GM23248 (cell line): ENCODE data around the gene ETV6. TPM values are rescaled to one million over a fixed set of nuclear protein-coding genes. Genes with fewer than 3 reads are reported as not detected.

Experiments
- DNase-seq: peaks from one replicate; pipeline ENCODE4 v3.0.0-alpha.2; 2015
- H2AFZ ChIP-seq: fragments of 200-600 bp; sonication (generic); 2 replicates; pipeline ENCODE4 v1.6.1; 2016; ENCODE audit warnings: antibody characterized with exemption
- H3F3A ChIP-seq: fragments of 200-600 bp; sonication (generic); 2 replicates; pipeline ENCODE4 v1.6.1; 2016; ENCODE audit warnings: mild to moderate bottlenecking, antibody characterized with exemption, mixed run types; ENCODE audit not compliant: insufficient read depth
- H3K27ac ChIP-seq: fragments of 200-600 bp; sonication (generic); 2 replicates; pipeline ENCODE4 v1.5.1; 2016; ENCODE audit warnings: mild to moderate bottlenecking
- H3K27me3 ChIP-seq: fragments of 200-600 bp; sonication (generic); replicated peaks from 2 replicates; pipeline ENCODE4 v1.6.1; 2016; ENCODE audit warnings: mild to moderate bottlenecking; ENCODE audit not compliant: insufficient read depth
- H3K36me3 ChIP-seq: fragments of 200-600 bp; sonication (generic); 2 replicates; pipeline ENCODE4 v1.6.1; 2016; ENCODE audit warnings: low read depth, mild to moderate bottlenecking
- H3K4me1 ChIP-seq: fragments of 200-600 bp; sonication (generic); 2 replicates; pipeline ENCODE4 v1.6.1; 2016; ENCODE audit warnings: mild to moderate bottlenecking; ENCODE audit not compliant: insufficient read depth
- H3K4me2 ChIP-seq: fragments of 200-600 bp; sonication (generic); one replicate; pipeline ENCODE4 v1.6.1; 2016; ENCODE audit warnings: mild to moderate bottlenecking; ENCODE audit not compliant: unreplicated experiment
- H3K4me3 ChIP-seq: fragments of 200-600 bp; sonication (generic); 2 replicates; pipeline ENCODE4 v1.5.1; 2016; ENCODE audit warnings: mild to moderate bottlenecking
- H3K79me2 ChIP-seq: fragments of 200-600 bp; sonication (generic); 2 replicates; pipeline ENCODE4 v1.6.1; 2016; ENCODE audit warnings: mild to moderate bottlenecking; ENCODE audit not compliant: insufficient read depth
- H3K9ac ChIP-seq: fragments of 200-600 bp; sonication (generic); 2 replicates; pipeline ENCODE4 v1.6.1; 2016; ENCODE audit warnings: mild to moderate bottlenecking
- H3K9me2 ChIP-seq: fragments of 200-600 bp; sonication (generic); 2 replicates; pipeline ENCODE4 v1.6.1; 2016; ENCODE audit warnings: mixed run types, mild to moderate bottlenecking, moderate library complexity; ENCODE audit not compliant: insufficient read depth
- H3K9me3 ChIP-seq: fragments of 200-600 bp; sonication (generic); one replicate; pipeline ENCODE4 v1.6.1; 2017; ENCODE audit warnings: low read depth
- H4K20me1 ChIP-seq: fragments of 200-600 bp; sonication (generic); 2 replicates; pipeline ENCODE4 v1.6.0; 2016; ENCODE audit not compliant: insufficient read depth
- EZH2 ChIP-seq: fragments of 200-600 bp; sonication (generic); IDR thresholded peaks from 2 replicates; pipeline ENCODE4 v1.6.1; 2018; ENCODE audit warnings: antibody characterized with exemption, mild to moderate bottlenecking; ENCODE audit not compliant: insufficient read depth, poor library complexity, severe bottlenecking
- EZH2phosphoT487 ChIP-seq: fragments of 200-600 bp; sonication (generic); IDR thresholded peaks from 2 replicates; pipeline ENCODE4 v1.6.1; 2018; ENCODE audit warnings: antibody characterized with exemption, moderate library complexity, mild to moderate bottlenecking, low read depth; ENCODE audit not compliant: insufficient read depth
- WGBS, 2 experiments: methylation state at CpG; one replicate each; pipeline ENCODE4 v1.1.6; 2015 to 2017; ENCODE audit warnings: low lambda C conversion rate in 2 of 2, low coverage in 1 of 2; ENCODE audit errors: missing lambda C conversion rate in 2 of 2; 5-methylcytosine and 5-hydroxymethylcytosine counted together
- in situ Hi-C: fragments of 300-500 bp; cut with MboI; formaldehyde crosslinking; loops from 2 replicates; pipeline ENCODE4 v1.15.0; 2020
- polyA plus RNA-seq: library from polyadenylated mRNA; unstranded; fragments of >200 nt; fragmentation: Nextera tagmentation; extraction: Ambion mirVana; gene quantifications from 2 replicates; pipeline ENCODE4 v1.2.1, GENCODE V29; 2016
- total RNA-seq: library from RNA; depleted of rRNA; stranded (reverse); fragments of >200 nt; shearing (Covaris generic); gene quantifications from 2 replicates; pipeline ENCODE4 v1.2.3, GENCODE V29; 2014

ETV6 gene
- total and polyA plus RNA-seq, 2 experiments from 2014 or later: 2.5 to 10.4 TPM

DNA sequence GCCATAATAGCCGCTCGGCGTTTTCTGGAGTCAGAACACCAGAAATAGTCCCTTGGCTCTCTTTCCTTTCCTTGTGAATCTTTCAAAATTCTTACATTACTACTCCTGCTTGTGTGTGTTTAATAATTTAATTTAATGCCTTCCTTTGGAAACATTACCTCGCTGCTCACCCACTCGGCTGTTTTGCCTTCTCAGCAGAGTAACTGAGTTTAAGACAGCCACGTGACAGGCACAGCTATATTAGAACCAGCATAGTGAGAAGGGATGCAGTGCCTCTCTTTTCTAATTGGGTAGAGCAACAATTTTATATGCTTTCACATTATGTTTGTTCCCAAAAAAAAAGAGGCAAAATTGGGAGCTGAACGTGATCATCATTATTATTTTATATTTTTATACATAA, 107.6 kb downstream of the ETV6 start:
- Histone ChIP-seq H3K9ac (no peak overlapping the region), H3K4me2 (no peak overlapping the region), H3K27me3 (no peaks in the 10 kb centered on the region), H3K27ac (no peak overlapping the region), H4K20me1 (no peaks in the 10 kb centered on the region), H3K36me3 (no peaks in the 10 kb centered on the region), H2AFZ (no peak overlapping the region), H3K9me3 (no peaks in the 10 kb centered on the region), H3K4me1 (peaks cover 6% of the 10 kb centered on the region), H3F3A (peaks cover 2% of the 10 kb centered on the region; the same call in 1 of the 2 replicates), H3K4me3 (no peak overlapping the region), H3K79me2 (peaks cover 15% of the 10 kb centered on the region), H3K9me2 (no peaks in the 10 kb centered on the region)
- no peak for DNase-seq
- 76 to 79% methylated on average over 7 of the region's 7 CpGs for WGBS, 2 experiments
- in situ Hi-C loops: no loop called here
- TF ChIP-seq EZH2phosphoT487: no peak
- TF ChIP-seq EZH2: no peak

DNA sequence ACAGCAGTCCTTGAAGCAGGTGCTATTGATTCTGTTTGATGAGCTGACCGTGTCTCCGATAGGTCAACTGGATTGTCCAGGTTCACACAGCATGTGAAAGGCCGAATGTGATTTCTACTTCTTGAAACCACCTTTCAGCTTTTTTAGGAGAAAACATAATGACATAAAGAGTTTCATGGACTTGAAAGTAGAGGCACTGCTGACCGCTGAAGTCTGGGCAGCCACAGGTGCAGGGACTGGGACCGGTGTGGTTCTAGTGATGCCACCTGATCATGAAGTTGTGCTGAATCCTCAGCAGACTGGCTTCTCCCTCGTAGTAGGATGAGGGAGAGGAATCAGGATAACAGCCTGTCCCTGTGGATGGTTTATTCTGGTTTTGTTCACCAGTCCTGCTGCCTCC, 108.1 kb downstream of the ETV6 start:
- Histone ChIP-seq H3K4me3 (no peak overlapping the region), H3K4me2 (no peak overlapping the region), H3K9me2 (no peaks in the 10 kb centered on the region), H3K4me1 (peaks cover 11% of the 10 kb centered on the region), H4K20me1 (no peaks in the 10 kb centered on the region), H3K36me3 (no peaks in the 10 kb centered on the region), H3K9ac (no peak overlapping the region), H3K27ac (no peak overlapping the region), H3K79me2 (peaks cover 12% of the 10 kb centered on the region), H3K27me3 (no peaks in the 10 kb centered on the region), H2AFZ (no peak overlapping the region), H3F3A (peaks cover 7% of the 10 kb centered on the region), H3K9me3 (no peaks in the 10 kb centered on the region)
- in situ Hi-C loops: no loop called here
- 91 to 94% methylated on average over 6 of the region's 6 CpGs for WGBS, 2 experiments
- no peak for TF ChIP-seq EZH2phosphoT487
- no peak for TF ChIP-seq EZH2
- DNase-seq: no peak

GRCh38 chr12:11758087-11758486, 108.6 kb downstream of the ETV6 start:
- Histone ChIP-seq H4K20me1 (no peaks in the 10 kb centered on the region), H3K9me3 (no peaks in the 10 kb centered on the region), H3K4me1 (peaks cover 16% of the 10 kb centered on the region), H3K4me3 (no peak overlapping the region), H3F3A (peaks cover 12% of the 10 kb centered on the region), H3K27me3 (no peaks in the 10 kb centered on the region), H3K27ac (no peak overlapping the region), H3K36me3 (no peaks in the 10 kb centered on the region), H3K79me2 (peaks cover 12% of the 10 kb centered on the region), H2AFZ (no peak overlapping the region), H3K9me2 (no peaks in the 10 kb centered on the region), H3K4me2 (no peak overlapping the region), H3K9ac (no peak overlapping the region)
- DNase-seq: no peak
- in situ Hi-C loops: no loop called here
- TF ChIP-seq EZH2 (no peak), EZH2phosphoT487 (no peak)
- WGBS, 2 experiments: 89 to 91% methylated on average over 4 of the region's 4 CpGs

DNA sequence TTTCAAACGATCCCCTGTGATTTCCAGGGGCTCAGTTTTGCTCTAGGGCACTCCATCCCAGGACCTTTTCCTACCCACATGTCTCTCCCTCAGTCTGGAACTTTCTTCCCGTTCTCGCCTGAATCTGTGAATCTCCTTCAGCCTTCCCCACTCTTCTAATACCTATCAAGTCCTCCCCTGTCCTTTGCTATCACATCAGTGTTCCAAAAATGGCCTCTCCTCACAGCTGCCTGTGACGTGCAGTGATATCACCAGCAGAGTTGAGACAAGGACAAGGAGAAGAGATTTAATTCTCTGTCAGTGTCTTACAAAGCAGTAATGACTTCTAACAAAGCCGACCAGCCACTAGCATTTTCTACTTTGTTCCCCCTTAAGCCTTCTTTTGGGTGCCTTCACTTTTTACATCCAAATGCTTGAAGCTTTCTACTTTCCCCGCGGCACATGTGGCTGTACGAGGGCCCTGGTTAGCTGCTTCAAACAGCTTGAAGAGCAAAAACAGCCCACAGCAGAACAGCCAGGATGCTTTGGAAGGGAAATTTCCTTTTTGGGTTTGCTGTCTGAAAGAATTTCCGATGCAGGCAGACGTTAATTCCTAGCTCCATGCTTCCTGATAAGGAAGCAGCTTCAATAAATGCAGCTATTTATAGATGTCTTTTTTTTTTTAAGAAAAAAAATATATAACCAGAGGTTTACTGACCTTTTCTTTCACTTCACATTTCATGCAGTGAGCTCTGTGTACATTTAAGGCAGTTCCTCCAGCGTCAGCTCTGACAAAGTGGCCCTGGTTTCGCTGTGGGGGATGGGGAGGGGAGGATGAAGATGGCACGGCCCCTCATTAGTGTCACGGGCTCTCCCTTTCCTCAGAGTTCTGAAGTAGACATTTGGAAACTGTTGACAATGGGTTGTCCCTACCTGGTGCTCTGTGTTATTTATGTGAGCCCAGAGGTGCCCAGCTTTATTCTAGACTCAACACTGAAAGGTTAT, 109.3 kb downstream of the ETV6 start:
- no peak overlapping the region for H3K4me3 ChIP-seq
- peaks cover 19% of the 10 kb centered on the region for H3F3A ChIP-seq
- H3K9me3 ChIP-seq: no peaks in the 10 kb centered on the region
- no peak for TF ChIP-seq EZH2
- TF ChIP-seq EZH2phosphoT487: no peak
- H3K4me2 ChIP-seq: no peak overlapping the region
- H3K9me2 ChIP-seq: no peaks in the 10 kb centered on the region
- peaks cover 12% of the 10 kb centered on the region for H3K79me2 ChIP-seq
- DNase-seq: no peak
- H3K27ac ChIP-seq: no peak overlapping the region
- H3K4me1 ChIP-seq: peaks cover 23% of the 10 kb centered on the region
- H3K36me3 ChIP-seq: no peaks in the 10 kb centered on the region
- WGBS, 2 experiments: 80 to 81% methylated on average over 14 of the region's 14 CpGs
- H3K9ac ChIP-seq: no peak overlapping the region
- no peaks in the 10 kb centered on the region for H4K20me1 ChIP-seq
- H3K27me3 ChIP-seq: no peaks in the 10 kb centered on the region
- in situ Hi-C loops: no loop called here
- no peak overlapping the region for H2AFZ ChIP-seq
